HEK293 (cell line): ENCODE data around the gene DNER.

Experiments used
- CTCF ChIA-PET: fragments of 350-600 bp; formaldehyde crosslinking; extraction: SDS; loops from one replicate; lab custom pipeline; 2021; ENCODE audit warnings: antibody characterized with exemption; lab: Yijun Ruan, JAX
- POLR2A ChIA-PET: fragments of 300-600 bp; formaldehyde crosslinking; extraction: SDS; loops from one replicate; lab custom pipeline; 2020; ENCODE audit warnings: antibody characterized with exemption, inconsistent platforms; lab: Yijun Ruan, JAX
- H3K27ac ChIP-seq: fragments of 200-500 bp; sonication (Bioruptor generic); 2 replicates; pipeline ENCODE4 v1.5.1; 2014; ENCODE audit warnings: low read depth, low read length, control low read depth, inconsistent platforms; ENCODE audit errors: extremely low read depth
- H3K36me3 ChIP-seq, 2 experiments: fragments of 200-500 bp in 1 of 2; sonication (Bioruptor generic) in 1 of 2; 1 replicate in 1 of 2; 2 replicates in 1 of 2; pipeline ENCODE4 v1.5.1; 2014 to 2017; ENCODE audit warnings: inconsistent platforms in 2 of 2, low read length in 2 of 2; ENCODE audit not compliant: control insufficient read depth in 2 of 2, insufficient read depth in 1 of 2
- H3K4me1 ChIP-seq: fragments of 200-500 bp; sonication (Bioruptor generic); 2 replicates; pipeline ENCODE4 v1.5.1; 2014; ENCODE audit warnings: mild to moderate bottlenecking, low read length, inconsistent platforms; ENCODE audit not compliant: control insufficient read depth, insufficient read depth
- H3K4me3 ChIP-seq: 2 replicates; pipeline ENCODE4 v1.5.1; 2011; ENCODE audit warnings: low read depth, mild to moderate bottlenecking, control low read depth, low read length, moderate library complexity
- H3K9me3 ChIP-seq: fragments of 200-500 bp; sonication (Bioruptor generic); 2 replicates; pipeline ENCODE4 v1.5.1; 2014; ENCODE audit warnings: low read depth, low read length, inconsistent platforms; ENCODE audit not compliant: control insufficient read depth, insufficient read depth
- AEBP2 ChIP-seq: fragments of 450-650 bp; formaldehyde crosslinking; IDR thresholded peaks from 2 replicates; pipeline ENCODE4 v1.5.1; 2016; ENCODE audit warnings: missing biosample characterization, missing genetic modification characterization, borderline replicate concordance
- KLF17 ChIP-seq: fragments of 450-650 bp; formaldehyde crosslinking; IDR thresholded peaks from 2 replicates; pipeline ENCODE4 v1.5.1; 2016; ENCODE audit warnings: missing biosample characterization, missing genetic modification characterization
- KLF9 ChIP-seq: fragments of 450-650 bp; formaldehyde crosslinking; IDR thresholded peaks from 2 replicates; pipeline ENCODE4 v1.5.1; 2016; ENCODE audit warnings: missing biosample characterization, missing genetic modification characterization, low read depth
- PATZ1 ChIP-seq: fragments of 450-650 bp; formaldehyde crosslinking; IDR thresholded peaks from 2 replicates; pipeline ENCODE4 v1.5.1; 2016; ENCODE audit warnings: missing biosample characterization, missing genetic modification characterization
- PRDM6 ChIP-seq: fragments of 450-650 bp; formaldehyde crosslinking; IDR thresholded peaks from 2 replicates; pipeline ENCODE4 v1.5.1; 2017; ENCODE audit warnings: missing biosample characterization, missing genetic modification characterization
- SETDB1 ChIP-seq: IDR thresholded peaks from one replicate; pipeline ENCODE4 v1.6.1; 2017; ENCODE audit warnings: mild to moderate bottlenecking, low read length, moderate library complexity, mixed read lengths; ENCODE audit not compliant: insufficient read length
- SP2 ChIP-seq: fragments of 450-650 bp; formaldehyde crosslinking; IDR thresholded peaks from 2 replicates; pipeline ENCODE4 v1.5.1; 2016; ENCODE audit warnings: missing biosample characterization, missing genetic modification characterization
- ZBTB44 ChIP-seq: fragments of 450-650 bp; IDR thresholded peaks from 2 replicates; pipeline ENCODE4 v1.5.1; 2018; ENCODE audit warnings: missing biosample characterization, mild to moderate bottlenecking, missing genetic modification characterization
- ZNF10 ChIP-seq: fragments of 450-650 bp; formaldehyde crosslinking; IDR thresholded peaks from 2 replicates; pipeline ENCODE4 v1.5.1; 2017; ENCODE audit warnings: missing biosample characterization, missing genetic modification characterization
- ZNF214 ChIP-seq: fragments of 450-650 bp; formaldehyde crosslinking; IDR thresholded peaks from 2 replicates; pipeline ENCODE4 v1.5.1; 2017; ENCODE audit warnings: missing biosample characterization, mild to moderate bottlenecking, missing genetic modification characterization, borderline replicate concordance
- ZNF221 ChIP-seq: fragments of 450-650 bp; formaldehyde crosslinking; IDR thresholded peaks from 2 replicates; pipeline ENCODE4 v1.5.1; 2017; ENCODE audit warnings: missing biosample characterization, missing genetic modification characterization, borderline replicate concordance
- ZNF23 ChIP-seq: fragments of 450-650 bp; formaldehyde crosslinking; IDR thresholded peaks from 2 replicates; pipeline ENCODE4 v1.5.1; 2016; ENCODE audit warnings: missing biosample characterization, missing genetic modification characterization, borderline replicate concordance
- ZNF341 ChIP-seq: fragments of 450-650 bp; formaldehyde crosslinking; IDR thresholded peaks from 2 replicates; pipeline ENCODE4; 2016; ENCODE audit warnings: low read depth, missing biosample characterization, missing genetic modification characterization
- ZNF48 ChIP-seq: fragments of 450-650 bp; formaldehyde crosslinking; IDR thresholded peaks from 2 replicates; pipeline ENCODE4 v1.5.1; 2016; ENCODE audit warnings: missing biosample characterization, missing genetic modification characterization
- ZNF544 ChIP-seq: fragments of 450-650 bp; formaldehyde crosslinking; IDR thresholded peaks from 2 replicates; pipeline ENCODE4 v1.5.0; 2017; ENCODE audit warnings: missing biosample characterization, missing genetic modification characterization
- ZNF677 ChIP-seq: fragments of 450-650 bp; IDR thresholded peaks from 2 replicates; pipeline ENCODE4 v1.5.0; 2018; ENCODE audit warnings: missing biosample characterization, mild to moderate bottlenecking, missing genetic modification characterization, moderate library complexity
- ZNF777 ChIP-seq: fragments of 450-650 bp; formaldehyde crosslinking; IDR thresholded peaks from 2 replicates; pipeline ENCODE4 v1.5.1; 2017; ENCODE audit warnings: missing biosample characterization, missing genetic modification characterization, borderline replicate concordance
- ZNF830 ChIP-seq: fragments of 450-650 bp; IDR thresholded peaks from 2 replicates; pipeline ENCODE4 v1.5.0; 2018; ENCODE audit warnings: missing biosample characterization, missing genetic modification characterization, low read depth, mild to moderate bottlenecking, moderate library complexity

DNER gene

GRCh38 chr2:229636571-229636970 is 77.8 kb downstream of the DNER start:
- Histone ChIP-seq H3K27ac (no peak overlapping the region), H3K36me3 (no peaks in the 10 kb centered on the region), H3K4me1 (no peaks in the 10 kb centered on the region), H3K4me3 (no peak overlapping the region), H3K9me3 (no peaks in the 10 kb centered on the region)
- CTCF ChIA-PET: interaction anchor here (0.5 kb wide), 1 partner anchor 196 kb away, joined by 3 read pairs; no protein-coding TSS in a partner anchor
- POLR2A ChIA-PET: interaction anchor here (1.1 kb wide), 1 partner anchor 26 kb away, joined by 3 read pairs; no protein-coding TSS in a partner anchor
- no peak for TF ChIP-seq ZNF830 (tag by site-specific recombination)
- no peak for TF ChIP-seq ZNF221
- no peak for TF ChIP-seq SETDB1

GRCh38 chr2:229635371-229635680 is 79.0 kb downstream of the DNER start:
- no peaks in the 10 kb centered on the region for H3K9me3 ChIP-seq
- no peaks in the 10 kb centered on the region for H3K36me3 ChIP-seq
- H3K4me1 ChIP-seq: no peaks in the 10 kb centered on the region
- ChIA-PET POLR2A (no interaction called here), CTCF (no interaction called here)
- H3K27ac ChIP-seq: no peak overlapping the region
- no peak for TF ChIP-seq ZNF677 (tag by site-specific recombination)
- no peak for TF ChIP-seq ZNF341 (tag by site-specific recombination)
- TF ChIP-seq ZNF23 (tag by site-specific recombination): no peak
- TF ChIP-seq ZNF544 (tag by site-specific recombination): no peak
- TF ChIP-seq ZNF214 (tag by site-specific recombination): no peak
- no peak for TF ChIP-seq SP2 (tag by site-specific recombination)
- TF ChIP-seq ZNF10: no peak
- TF ChIP-seq KLF9 (tag by site-specific recombination): no peak
- no peak for TF ChIP-seq ZNF777
- TF ChIP-seq PRDM6: no peak
- no peak for TF ChIP-seq ZNF48 (tag by site-specific recombination)
- no peak for TF ChIP-seq ZBTB44 (tag by site-specific recombination)
- no peak for TF ChIP-seq AEBP2 (tag by site-specific recombination)
- TF ChIP-seq PATZ1: no peak
- no peak for TF ChIP-seq KLF17 (tag by site-specific recombination)
- H3K4me3 ChIP-seq: no peak overlapping the region
